Activated CD4-positive, CD25-positive, alpha-beta regulatory T cell treated with anti-CD3 and anti-CD28 coated beads, Interleukin-2, amount 50 U/mL, for 72 hours (primary cell): ENCODE data around the gene CD79B.
"Not testable (repeated sequence)": the region's sequence is repeated elsewhere in the genome, so short reads cannot be mapped to it uniquely, and the experiment has no call there.

Experiments
- DNase-seq: peaks from one replicate; pipeline ENCODE4 v3.0.0; 2021

Gene CD79B

DNA sequence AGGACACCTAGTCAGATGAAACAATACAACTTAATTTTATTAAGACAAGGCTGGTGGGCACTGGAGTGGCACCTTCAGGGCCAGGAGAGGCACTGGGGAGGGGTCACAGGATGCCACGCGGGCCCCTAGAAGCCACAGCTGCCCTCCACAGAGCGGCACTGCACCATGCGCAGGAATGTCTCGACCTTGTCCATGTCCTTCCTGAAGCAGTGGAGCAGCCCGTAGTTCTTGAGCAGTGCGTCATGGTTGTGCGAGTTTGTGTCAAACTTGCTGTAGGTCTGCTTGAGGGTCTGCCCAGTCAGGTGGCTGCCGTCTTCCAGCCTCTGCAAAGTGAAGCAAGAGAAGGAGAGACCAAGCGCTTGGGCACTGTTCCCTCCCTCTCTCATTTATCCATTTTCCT lies 22.5 kb downstream of the CD79B start:
- DNase-seq: peak; percentile 15

DNA sequence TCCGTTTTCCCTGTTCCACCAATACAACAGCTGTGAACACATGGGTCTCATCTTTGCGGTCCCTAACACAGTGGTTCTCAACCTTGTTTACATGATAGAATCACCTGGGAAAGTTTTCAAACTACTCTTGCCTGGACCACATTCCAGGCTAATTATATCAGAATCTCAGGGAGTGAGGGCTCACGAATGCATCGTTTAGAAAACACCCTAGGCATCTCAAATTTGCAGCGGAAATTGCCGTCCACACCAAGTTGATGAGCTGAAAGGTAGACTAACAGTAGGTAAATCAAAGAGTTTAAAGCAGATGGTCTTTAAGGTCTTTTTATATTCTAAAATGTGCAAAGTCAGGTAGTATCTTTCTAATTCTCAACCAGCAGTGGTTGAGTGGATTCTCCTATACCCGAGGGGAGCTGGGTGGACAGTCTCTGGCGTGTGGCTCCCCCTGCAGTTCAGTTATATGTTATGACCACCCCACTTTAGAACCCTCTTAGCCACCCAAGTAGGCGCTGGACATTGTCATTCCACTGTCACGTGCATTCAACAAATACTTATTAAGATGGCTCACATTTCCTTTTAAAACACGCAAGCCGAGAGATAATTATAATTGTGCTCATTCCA lies 24.9 kb downstream of the CD79B start:
- DNase-seq: not testable (repeated sequence)

DNA sequence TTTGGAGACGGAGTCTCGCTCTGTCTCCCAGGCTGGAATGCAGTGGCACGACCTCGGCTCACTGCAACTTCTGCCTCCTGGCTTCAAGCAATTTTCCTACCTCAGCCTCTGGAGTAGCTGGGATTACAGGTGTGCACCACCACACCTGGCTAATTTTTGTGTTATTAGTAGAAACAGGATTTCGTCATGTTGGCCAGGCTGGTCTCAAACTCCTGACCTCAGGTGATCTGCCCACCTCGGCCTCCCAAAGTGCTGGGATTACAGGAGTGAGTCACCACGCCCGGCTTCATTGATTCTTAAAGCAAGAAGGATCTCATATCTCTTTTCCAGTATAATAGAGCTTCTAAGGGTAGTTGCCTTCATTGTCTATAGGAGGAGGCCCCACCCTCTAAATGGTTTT lies 27.3 kb downstream of the CD79B start:
- not testable (repeated sequence) for DNase-seq

DNA sequence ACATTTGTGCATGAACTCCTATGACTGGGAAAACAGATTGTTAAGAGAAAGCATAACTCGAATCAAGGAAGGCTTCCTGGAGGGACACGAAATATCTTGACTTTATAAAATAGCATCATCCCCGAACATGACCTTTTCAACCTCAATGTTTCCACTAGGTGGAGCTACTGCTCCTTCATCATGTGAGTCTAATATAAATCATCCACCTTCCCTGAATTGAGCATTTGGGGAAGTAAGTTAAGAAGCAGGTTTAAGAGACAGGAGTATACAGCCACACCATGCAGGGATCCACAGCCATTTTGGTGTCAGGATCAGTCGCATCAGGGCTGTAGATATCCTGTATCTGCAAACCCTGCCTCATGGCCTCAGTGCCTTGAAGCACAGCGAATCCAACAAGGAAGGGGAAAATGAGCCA lies 28.3 kb downstream of the CD79B start:
- DNase-seq: not testable (repeated sequence)

DNA sequence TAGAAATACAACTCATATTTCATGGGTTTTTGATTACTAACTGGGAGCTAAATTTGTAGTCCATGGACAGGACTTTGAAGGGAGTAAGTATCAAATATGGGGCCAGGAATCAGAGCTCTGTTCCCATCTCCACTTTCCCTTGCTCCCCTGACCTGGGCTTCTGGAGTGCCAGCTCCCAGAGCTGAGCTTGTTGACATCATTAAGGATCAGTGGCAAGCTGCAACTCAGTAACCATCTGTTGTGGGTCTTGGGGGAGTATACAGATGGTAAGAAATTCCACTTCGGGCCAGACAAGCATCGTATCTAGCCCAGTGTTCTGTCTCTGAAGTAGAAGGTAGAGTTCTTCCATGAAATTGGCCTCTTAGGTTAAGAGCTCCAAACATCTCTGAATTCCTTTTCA lies 30.2 kb downstream of the CD79B start:
- not testable (repeated sequence) for DNase-seq

DNA sequence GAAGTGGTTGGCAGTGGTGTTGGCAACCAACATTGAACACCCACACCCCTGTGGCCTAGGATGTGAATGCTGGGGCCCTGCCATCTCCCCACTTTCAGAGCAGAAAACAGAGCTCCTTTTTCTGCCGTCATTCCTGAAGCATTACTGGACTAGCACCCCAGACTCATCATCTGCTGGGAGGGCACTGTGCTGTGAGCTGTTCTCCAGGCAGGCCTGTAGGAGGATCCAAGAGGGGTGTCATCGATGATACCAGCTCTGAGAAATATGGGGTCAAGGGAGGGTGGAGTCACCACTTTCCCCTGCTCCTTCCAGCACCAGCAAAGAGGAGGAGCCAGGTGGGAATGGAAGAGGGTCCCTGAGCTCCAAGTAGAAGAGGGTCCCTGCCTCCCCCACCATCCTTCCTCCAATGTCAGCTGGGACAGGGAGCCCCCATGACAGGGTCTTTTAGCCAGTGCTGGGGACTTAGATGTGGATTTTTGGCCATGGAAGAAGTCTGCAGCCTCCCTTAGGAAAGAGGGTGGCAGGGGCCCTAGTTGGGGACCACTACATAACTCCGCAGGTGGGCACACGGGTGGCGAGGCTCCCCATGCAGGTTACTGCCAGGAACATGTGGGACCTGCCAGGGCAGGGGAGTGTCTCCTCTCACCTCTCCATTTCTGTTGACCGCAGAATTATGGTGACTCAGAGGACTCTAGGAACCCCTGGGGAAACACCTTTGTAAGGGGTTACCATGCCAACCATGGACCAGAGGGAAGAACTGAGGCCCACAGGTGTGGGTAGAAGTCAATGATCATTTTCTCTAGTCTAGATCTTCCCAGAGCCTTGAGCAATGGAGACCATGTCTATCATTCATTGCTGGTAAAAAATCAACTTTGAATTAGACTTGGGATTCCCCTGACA lies 33.0 kb downstream of the CD79B start:
- not testable (repeated sequence) for DNase-seq

DNA sequence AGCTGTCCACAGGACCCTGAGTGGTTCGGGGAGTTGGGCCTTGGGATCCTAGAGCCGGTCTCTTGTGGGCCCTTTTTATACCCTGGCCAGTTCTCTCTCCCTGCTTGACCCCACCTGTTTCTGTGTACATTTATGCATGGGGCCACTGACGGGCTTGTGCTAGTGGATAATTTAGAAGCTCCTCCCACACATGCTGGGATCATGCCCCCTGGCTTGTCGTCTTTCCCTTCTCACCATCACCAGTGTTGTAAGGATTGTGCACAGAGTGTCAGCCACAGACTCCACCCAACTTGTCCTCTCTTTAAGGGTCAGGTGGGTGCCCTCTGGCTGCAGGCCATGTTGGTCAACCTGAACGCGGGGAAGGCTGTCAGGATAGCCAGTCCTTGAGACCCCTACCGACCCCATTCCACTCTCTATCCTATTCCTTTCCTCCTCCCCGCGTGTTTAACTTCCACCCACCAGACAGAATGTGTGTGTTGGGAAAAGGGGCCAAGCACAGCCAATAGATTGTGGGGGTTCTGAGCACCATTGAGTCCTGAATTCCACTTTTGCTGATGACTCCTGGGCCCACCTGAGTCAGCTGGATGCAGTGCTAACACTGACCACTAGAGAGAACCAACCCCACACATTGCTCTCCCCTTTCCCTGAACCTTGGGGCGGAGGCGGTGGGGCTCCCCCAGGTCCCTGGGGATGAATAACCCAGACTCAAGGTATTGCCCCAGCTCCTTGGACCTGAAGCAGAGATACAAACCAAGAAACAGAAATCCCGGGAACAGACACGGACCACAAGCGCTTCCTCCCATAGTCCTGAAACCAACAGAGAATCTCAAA lies 35.4 kb downstream of the CD79B start, which contains the start of gene CSH1:
TSS of gene CSH1 (minus strand) at position 51 of the 831 bp plus-strand sequence. CDS start 63 bp downstream, outside the sequence.
- not testable (repeated sequence) for DNase-seq

DNA sequence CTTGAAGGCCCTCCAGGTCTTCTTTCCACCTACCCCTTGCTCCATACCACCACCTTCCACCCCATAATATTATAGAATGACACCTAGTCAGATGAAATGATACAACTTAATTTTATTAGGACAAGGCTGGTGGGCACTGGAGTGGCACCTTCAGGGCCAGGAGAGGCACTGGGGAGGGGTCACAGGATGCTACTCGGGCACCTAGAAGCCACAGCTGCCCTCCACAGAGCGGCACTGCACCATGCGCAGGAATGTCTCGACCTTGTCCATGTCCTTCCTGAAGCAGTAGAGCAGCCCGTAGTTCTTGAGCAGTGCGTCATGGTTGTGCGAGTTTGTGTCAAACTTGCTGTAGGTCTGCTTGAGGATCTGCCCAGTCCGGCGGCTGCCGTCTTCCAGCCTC lies 37.3 kb downstream of the CD79B start:
- not testable (repeated sequence) for DNase-seq

DNA sequence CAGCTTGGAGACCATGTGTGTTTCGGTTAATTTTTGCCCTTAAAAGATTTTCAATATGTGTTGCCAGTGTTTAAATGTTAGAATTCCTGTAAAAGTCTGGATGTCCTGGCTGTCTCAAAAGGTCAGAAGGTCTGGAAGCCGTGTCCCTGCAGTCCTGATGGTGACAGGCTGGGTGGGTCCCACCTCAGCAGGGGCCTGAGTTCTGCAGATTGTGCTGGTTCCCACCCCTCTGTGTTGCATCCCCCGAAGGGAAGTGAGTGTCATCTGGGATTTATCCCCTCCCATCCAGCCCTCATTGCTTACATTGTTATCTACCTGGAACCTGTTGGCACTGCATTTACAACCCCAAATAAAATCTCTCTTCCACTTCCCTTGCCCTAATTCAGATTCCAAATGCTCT lies 38.1 kb downstream of the CD79B start:
- not testable (repeated sequence) for DNase-seq

DNA sequence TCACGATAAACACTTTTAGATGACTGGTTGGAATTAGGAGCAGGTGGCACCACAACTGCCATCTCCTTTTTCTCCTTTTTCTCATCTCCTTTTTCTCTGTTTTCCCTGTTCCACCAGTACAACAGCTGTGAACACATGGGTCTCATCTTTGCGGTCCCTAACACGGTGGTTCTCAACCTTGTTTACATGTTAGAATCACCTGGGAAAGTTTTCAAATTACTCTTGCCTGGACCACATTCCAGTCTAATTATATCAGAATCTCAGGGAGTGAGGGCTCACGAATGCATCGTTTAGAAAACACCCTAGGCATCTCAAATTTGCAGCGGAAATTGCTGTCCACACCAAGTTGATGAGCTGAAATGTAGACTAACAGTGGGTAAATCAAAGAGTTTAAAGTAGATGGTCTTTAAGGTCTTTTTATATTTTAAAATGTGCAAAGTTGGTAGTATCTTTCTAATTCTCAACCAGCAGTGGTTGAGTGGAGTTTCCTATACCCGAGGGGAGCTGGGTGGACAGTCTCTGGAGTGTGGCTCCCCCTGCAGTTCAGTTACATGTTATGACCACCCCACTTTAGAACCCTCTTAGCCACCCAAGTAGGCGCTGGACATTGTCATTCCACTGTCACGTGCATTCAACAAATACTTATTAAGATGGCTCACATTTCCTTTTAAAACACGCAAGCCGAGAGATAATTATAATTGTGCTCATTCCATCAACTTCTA lies 39.7 kb downstream of the CD79B start:
- not testable (repeated sequence) for DNase-seq

DNA sequence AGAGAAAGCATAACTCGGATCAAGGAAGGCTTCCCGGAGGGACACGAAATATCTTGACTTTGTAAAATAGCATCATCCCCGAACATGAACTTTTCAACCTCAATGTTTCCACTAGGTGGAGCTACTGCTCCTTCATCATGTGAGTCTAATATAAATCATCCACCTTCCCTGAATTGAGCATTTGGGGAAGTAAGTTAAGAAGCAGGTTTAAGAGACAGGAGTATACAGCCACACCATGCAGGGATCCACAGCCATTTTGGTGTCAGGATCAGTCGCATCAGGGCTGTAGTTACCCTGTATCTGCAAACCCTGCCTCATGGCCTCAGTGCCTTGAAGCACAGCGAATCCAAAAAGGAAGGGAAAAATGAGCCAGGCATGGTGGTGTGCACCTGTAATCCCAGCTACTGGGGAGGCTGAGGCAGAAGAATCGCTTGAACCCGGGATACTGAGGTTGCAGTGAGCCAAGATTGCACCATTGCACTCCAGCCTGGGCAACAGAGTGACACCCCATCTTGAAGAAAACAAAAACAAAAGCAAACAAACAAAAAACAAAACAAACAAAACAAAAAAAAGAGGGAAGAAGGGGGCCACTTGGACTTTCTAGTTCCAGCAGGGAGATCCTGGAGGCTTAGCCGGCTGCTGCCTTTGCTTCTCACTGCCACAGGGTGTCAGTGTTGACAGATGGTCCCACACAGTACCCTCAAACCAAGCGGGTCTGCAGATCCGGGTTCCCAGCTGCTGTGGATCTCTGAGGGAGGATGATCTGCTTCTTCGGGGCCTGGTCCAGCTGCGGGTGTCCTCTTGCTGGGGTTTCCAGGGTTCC lies 42.9 kb downstream of the CD79B start:
- not testable (repeated sequence) for DNase-seq

DNA sequence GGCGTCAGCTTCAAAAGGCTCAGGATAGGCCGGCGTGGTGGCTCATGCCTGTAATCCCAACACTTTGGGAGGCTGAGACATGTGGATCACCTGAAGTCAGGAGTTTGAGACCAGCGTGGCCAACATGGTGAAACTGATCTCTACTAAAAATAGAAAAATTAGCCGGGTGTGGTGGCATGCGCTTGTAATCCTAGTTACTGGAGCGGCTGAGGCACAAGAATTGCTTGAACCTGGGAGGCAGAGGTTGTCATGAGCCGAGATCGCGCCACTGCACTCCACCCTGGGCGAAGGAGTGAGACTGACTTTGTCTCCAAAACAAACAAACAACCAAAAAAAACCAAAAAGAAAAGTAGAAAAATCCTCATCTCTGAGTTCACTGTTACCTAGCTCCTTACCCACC lies 47.0 kb downstream of the CD79B start:
- not testable (repeated sequence) for DNase-seq

DNA sequence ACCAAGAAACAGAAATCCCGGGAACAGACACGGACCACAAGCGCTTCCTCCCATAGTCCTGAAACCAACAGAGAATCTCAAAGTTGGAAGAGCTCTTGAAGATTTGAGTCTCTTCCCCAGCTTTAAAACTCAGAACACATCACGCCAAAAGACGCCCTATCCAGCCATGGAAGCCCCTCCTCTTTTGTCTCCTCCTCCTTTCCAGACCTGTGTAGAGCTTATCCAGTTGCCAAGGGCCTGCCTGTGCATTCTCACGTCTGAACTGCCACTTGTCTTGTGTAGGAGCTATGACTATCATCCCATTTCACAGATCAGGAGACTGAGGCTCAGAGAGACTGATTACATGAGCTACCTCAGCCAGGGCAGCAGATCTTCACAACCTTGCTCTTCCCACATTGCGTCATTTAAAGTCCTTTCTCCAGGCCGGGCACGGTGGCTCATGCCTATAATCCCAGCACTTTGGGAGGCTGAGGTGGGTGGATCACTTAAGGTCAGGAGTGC lies 49.5 kb downstream of the CD79B start:
- DNase-seq: not testable (repeated sequence)

DNA sequence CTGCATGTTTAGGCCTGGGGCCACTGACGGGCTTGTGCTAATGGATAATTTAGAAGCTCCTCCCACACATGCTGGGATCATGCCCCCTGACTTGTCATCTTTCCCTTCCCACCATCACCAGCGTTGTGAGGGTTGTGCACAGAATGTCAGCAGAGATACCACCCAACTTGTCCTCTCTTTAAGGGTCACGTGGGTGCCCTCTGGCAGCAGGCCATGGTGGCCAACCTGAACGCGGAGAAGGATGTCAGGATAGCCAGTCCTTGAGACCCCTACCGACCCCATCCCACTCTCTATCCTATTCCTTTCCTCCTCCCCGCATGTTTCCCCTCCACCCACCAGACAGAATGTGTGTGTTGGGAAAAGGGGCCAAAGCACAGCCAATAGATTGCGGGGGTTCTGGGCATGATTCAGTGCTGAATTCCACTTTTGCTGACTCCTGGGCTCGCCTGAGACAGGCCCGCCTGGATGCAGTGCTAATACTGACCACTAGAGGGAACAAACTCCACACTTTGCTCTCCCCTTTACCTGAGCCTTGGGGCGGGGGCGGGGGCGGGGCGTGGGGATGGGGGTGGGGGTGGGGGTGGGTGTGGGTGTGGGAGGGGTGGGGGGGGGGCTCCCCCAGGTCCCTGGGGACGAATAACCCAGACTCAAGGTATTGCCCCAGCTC lies 50.1 kb downstream of the CD79B start, which contains the start of gene GH2:
TSS of gene GH2 (minus strand) at position 10 of the 667 bp plus-strand sequence. CDS start 143 bp downstream, outside the sequence.
- DNase-seq: peak; percentile 63

DNA sequence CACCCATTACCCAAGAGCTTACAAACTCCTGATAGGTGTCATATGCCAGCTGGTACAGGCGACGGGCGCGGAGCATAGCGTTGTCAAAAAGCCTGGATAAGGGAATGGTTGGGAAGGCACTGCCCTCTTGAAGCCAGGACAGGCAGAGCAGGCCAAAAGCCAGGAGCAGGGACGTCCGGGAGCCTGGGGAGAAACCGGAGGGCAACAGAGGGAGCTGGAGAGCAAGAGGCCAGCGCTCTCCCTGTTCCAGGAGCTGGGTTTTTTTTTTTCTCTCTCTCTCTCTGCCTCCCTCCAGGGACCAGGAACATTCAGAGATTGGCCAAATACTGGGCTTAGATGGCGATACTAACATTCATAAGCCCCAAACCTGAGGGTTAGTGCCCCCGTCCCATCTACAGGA lies 50.8 kb downstream of the CD79B start:
- DNase-seq: not testable (repeated sequence)

DNA sequence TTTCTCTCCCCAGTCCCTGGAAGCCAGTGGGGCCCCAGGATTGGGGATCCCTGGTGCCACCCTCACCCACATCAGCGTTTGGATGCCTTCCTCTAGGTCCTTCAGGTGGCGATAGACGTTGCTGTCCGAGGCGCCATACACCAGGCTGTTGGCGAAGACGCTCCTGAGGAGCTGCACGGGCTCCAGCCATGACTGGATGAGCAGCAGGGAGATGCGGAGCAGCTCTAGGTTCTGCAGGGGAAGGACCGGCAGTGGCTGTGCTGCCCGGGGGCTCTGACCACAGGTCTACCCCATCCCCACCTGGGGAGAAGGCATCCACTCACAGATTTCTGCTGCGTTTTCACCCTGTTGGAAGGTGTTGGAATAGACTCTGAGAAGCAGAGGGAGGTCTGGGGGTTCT lies 51.4 kb downstream of the CD79B start:
- DNase-seq: no peak
